Measurements from ENCODE around the gene CHCHD10. TPM values are rescaled to one million over a fixed set of nuclear protein-coding genes. Genes with fewer than 3 reads are reported as not detected.

CHCHD10 gene
- total RNA-seq, 6 experiments from 2014 or later: 89.3 to 117 (median 106) TPM

GRCh38 chr22:23782252-23782651, 14.5 kb upstream of the CHCHD10 start:
- peaks cover 34% of the 10 kb centered on the region for H3K4me1 Mint-ChIP-seq (ENCODE audit: low read depth)
- H3K27ac Mint-ChIP-seq: no peak overlapping the region; the same call in 1 of the 2 replicates
- DNase-seq: no peak
- H3K36me3 Mint-ChIP-seq (ENCODE audit: low read depth): no peaks in the 10 kb centered on the region
- no peaks in the 10 kb centered on the region for H3K9me3 Mint-ChIP-seq
- 0 out of 2 replicates have a peak overlapping the region, but pooled peaks have one; percentile 49 for H3K4me3 Mint-ChIP-seq
- H3K27me3 Mint-ChIP-seq (ENCODE audit: insufficient read depth): peaks cover 2% of the 10 kb centered on the region; the same call in 1 of the 2 replicates
- TF ChIP-seq CTCF (IDR thresholded peaks at IDR 0.05): no peak

DNA sequence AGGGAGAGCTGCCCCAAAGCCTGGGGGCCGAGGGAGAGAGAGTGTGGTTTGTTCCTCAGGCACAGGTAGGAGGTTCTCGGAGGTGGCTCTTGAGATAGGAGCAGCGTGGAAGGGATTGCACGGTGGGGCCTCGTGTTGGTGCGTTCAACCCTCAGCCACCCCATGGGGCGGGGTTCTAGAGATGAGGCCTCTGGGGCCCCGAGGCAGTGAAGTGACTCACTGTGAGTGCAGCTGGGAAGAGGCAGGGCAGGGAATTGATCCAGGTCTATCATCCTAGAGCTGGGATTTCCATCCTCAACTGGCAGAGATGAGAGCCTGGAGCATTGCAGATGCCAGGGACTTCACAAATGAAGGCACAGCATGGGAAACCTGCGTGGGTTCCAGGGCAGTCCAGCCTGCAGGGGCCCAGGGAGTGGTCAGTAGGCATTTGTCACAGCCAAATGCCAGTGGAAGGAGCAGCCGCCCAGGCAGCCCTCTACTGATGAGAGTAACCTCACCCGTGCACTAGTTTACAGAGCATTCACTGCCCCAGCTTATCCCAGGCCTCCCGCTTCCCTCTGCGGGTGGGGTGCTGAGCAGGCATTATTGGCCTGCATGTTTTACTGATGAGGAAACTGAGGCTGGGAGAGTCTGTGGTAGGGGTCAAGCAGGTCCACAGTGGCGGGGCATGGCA, 13.9 kb upstream of the CHCHD10 start:
- no peak for TF ChIP-seq CTCF (IDR thresholded peaks at IDR 0.05)
- no peaks in the 10 kb centered on the region for H3K36me3 Mint-ChIP-seq (ENCODE audit: low read depth)
- peak; percentile 79 for DNase-seq
- peaks cover 2% of the 10 kb centered on the region; the same call in 1 of the 2 replicates for H3K27me3 Mint-ChIP-seq (ENCODE audit: insufficient read depth)
- H3K9me3 Mint-ChIP-seq: no peaks in the 10 kb centered on the region
- peak overlapping the region; percentile 90 for H3K27ac Mint-ChIP-seq
- peak overlapping the region; percentile 49 for H3K4me3 Mint-ChIP-seq
- peaks cover 33% of the 10 kb centered on the region for H3K4me1 Mint-ChIP-seq (ENCODE audit: low read depth)

DNA sequence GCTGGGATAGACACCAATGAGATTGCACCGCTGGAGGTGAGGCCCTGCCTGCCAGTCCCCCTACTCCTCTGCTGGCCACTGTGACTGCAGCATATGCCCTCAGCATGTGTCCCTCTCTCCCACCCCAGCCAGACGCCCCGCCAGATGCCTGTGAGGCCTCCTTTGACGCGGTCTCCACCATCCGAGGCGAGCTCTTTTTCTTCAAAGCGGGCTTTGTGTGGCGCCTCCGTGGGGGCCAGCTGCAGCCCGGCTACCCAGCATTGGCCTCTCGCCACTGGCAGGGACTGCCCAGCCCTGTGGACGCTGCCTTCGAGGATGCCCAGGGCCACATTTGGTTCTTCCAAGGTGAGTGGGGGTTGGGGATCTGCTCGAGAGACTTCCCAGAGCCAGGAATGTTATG, 13.3 kb upstream of the CHCHD10 start:
- Mint-ChIP-seq H3K4me1 (ENCODE audit: low read depth) (peaks cover 27% of the 10 kb centered on the region), H3K27ac (peak overlapping the region; percentile 90), H3K4me3 (peak overlapping the region; percentile 49; the same call in 1 of the 2 replicates), H3K27me3 (ENCODE audit: insufficient read depth) (peaks cover 2% of the 10 kb centered on the region; the same call in 1 of the 2 replicates), H3K9me3 (no peaks in the 10 kb centered on the region), H3K36me3 (ENCODE audit: low read depth) (no peaks in the 10 kb centered on the region)
- no peak for DNase-seq
- TF ChIP-seq CTCF (IDR thresholded peaks at IDR 0.05): no peak

DNA sequence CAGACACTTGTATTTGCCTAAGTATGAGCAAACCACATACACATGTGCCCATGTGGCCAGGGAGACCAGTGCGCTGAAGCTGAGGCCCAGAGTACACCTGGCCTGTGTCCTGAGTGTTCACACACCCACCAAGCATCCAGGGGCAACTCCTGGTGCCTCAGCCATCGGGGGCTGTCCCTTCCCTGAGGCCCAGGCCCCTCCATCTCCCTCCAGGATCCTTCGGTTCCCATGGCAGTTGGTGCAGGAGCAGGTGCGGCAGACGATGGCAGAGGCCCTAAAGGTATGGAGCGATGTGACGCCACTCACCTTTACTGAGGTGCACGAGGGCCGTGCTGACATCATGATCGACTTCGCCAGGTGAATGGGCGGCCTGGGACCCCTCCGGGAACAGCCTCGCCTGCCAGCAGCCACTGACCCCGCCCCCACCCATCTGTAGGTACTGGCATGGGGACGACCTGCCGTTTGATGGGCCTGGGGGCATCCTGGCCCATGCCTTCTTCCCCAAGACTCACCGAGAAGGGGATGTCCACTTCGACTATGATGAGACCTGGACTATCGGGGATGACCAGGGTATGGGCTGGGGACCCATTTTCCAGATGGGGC, 12.5 kb upstream of the CHCHD10 start:
- no peak overlapping the region for H3K27ac Mint-ChIP-seq
- no peak for DNase-seq
- TF ChIP-seq CTCF (IDR thresholded peaks at IDR 0.05): no peak
- peaks cover 2% of the 10 kb centered on the region; the same call in 1 of the 2 replicates for H3K27me3 Mint-ChIP-seq (ENCODE audit: insufficient read depth)
- no peaks in the 10 kb centered on the region for H3K36me3 Mint-ChIP-seq (ENCODE audit: low read depth)
- no peak overlapping the region for H3K4me3 Mint-ChIP-seq
- no peaks in the 10 kb centered on the region for H3K9me3 Mint-ChIP-seq
- H3K4me1 Mint-ChIP-seq (ENCODE audit: low read depth): peaks cover 26% of the 10 kb centered on the region

DNA sequence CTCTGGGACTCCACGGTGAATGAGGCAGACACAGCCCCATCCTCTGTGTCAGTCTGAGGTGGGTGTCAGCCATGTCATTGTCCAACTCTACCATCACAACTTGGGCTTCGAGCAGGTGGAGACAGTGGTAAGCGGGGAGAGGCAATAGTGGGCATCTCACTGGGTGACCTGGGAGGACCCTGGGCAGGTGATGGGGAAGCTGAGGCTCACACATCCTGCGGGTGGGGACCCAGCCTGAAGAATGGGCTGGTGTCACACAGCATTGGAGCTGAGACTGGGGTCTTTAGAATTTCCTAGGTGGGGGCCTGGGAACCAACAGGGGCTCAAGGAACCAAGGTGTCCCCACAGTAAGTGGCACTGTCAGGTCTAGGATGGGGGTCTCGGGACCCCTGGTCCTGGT, 12.0 kb upstream of the CHCHD10 start:
- no peak for DNase-seq
- peaks cover 2% of the 10 kb centered on the region; the same call in 1 of the 2 replicates for H3K27me3 Mint-ChIP-seq (ENCODE audit: insufficient read depth)
- peaks cover 30% of the 10 kb centered on the region for H3K4me1 Mint-ChIP-seq (ENCODE audit: low read depth)
- no peak overlapping the region for H3K4me3 Mint-ChIP-seq
- H3K9me3 Mint-ChIP-seq: no peaks in the 10 kb centered on the region
- no peaks in the 10 kb centered on the region for H3K36me3 Mint-ChIP-seq (ENCODE audit: low read depth)
- no peak overlapping the region for H3K27ac Mint-ChIP-seq
- TF ChIP-seq CTCF (IDR thresholded peaks at IDR 0.05): no peak
